Measurements from ENCODE around the gene CHST9. TPM values are rescaled to one million over a fixed set of nuclear protein-coding genes. Genes with fewer than 3 reads are reported as not detected.
"Not testable (repeated sequence)": the region's sequence is repeated elsewhere in the genome, so short reads cannot be mapped to it uniquely, and the experiment has no call there.

CHST9 gene
- total and polyA plus RNA-seq, 10 donors, result 0.87 to 23.9 (median 8.4) TPM

- peaks cover 0 to 1% (median 0%) of the 10 kb centered on the region in 8 donors for H3K9me3 ChIP-seq
- WGBS, 5 donors, result 63 to 73% (median 67%) methylated on average over 2 of the region's 2 CpGs
- no peaks in the 10 kb centered on the region for H3K36me3 ChIP-seq
- intact Hi-C loops (cut with DNase I; ENCODE audit: low total_unique reads), result no loop called here
- no peaks in the 10 kb centered on the region for H3K4me1 ChIP-seq
- DNase-seq, result no peak
- H3K4me3 ChIP-seq, result no peak overlapping the region
- H3K27me3 ChIP-seq (replicated peaks in 1 of 7), result no peaks in the 10 kb centered on the region
- no peak overlapping the region for H3K27ac ChIP-seq
- TF ChIP-seq POLR2AphosphoS5 (IDR thresholded peaks at IDR 0.05), result no peak
- no peak for TF ChIP-seq CTCF (IDR thresholded peaks at IDR 0.05 in 8 of 11, conservative IDR thresholded peaks at IDR 0.05 in 3 of 11)
- TF ChIP-seq POLR2A (IDR thresholded peaks at IDR 0.05), result no peak
These were observed 9.9 kb downstream of the CHST9 start for GRCh38 chr18:27175245-27175644.

- no peak overlapping the region for H3K27ac ChIP-seq
- no peak overlapping the region for H3K4me3 ChIP-seq
- TF ChIP-seq CTCF (IDR thresholded peaks at IDR 0.05 in 8 of 11, conservative IDR thresholded peaks at IDR 0.05 in 3 of 11), result no peak
- no peak for TF ChIP-seq POLR2A (IDR thresholded peaks at IDR 0.05)
- TF ChIP-seq POLR2AphosphoS5 (IDR thresholded peaks at IDR 0.05), result no peak
- H3K27me3 ChIP-seq (replicated peaks in 1 of 7), result no peaks in the 10 kb centered on the region
- DNase-seq, result no peak
- H3K36me3 ChIP-seq, result no peaks in the 10 kb centered on the region
- WGBS, 5 donors, result 55 to 84% (median 68%) methylated on average over 1 of the region's 1 CpG
- no peaks in the 10 kb centered on the region for H3K4me1 ChIP-seq
- H3K9me3 ChIP-seq, result peaks cover 0 to 6% (median 0%) of the 10 kb centered on the region in 8 donors
- intact Hi-C loops (cut with DNase I; ENCODE audit: low total_unique reads), result no loop called here
These were observed 13.1 kb downstream of the CHST9 start for GRCh38 chr18:27171993-27172392.

GRCh38 chr18:27165412-27165811 lies 19.7 kb downstream of the CHST9 start:
- TF ChIP-seq CTCF (IDR thresholded peaks at IDR 0.05 in 8 of 11, conservative IDR thresholded peaks at IDR 0.05 in 3 of 11) (no peak), POLR2AphosphoS5 (IDR thresholded peaks at IDR 0.05) (no peak), POLR2A (IDR thresholded peaks at IDR 0.05) (no peak)
- DNase-seq, result no peak
- H3K4me3 ChIP-seq, result no peak overlapping the region
- intact Hi-C loops (cut with DNase I; ENCODE audit: low total_unique reads), result no loop called here
- H3K27ac ChIP-seq, result no peak overlapping the region
- 75 to 97% (median 83%) methylated on average over 1 of the region's 1 CpG for WGBS, 5 donors
- no peaks in the 10 kb centered on the region for H3K36me3 ChIP-seq
- H3K9me3 ChIP-seq, result peaks cover 0 to 7% (median 2%) of the 10 kb centered on the region in 8 donors
- no peaks in the 10 kb centered on the region for H3K4me1 ChIP-seq
- no peaks in the 10 kb centered on the region for H3K27me3 ChIP-seq (replicated peaks in 1 of 7)

GRCh38 chr18:27164905-27165304 lies 20.2 kb downstream of the CHST9 start:
- Histone ChIP-seq H3K4me3 (no peak overlapping the region), H3K9me3 (peaks cover 0 to 6% (median under 1%) of the 10 kb centered on the region in 8 donors), H3K4me1 (no peaks in the 10 kb centered on the region), H3K27me3 (replicated peaks in 1 of 7) (no peaks in the 10 kb centered on the region), H3K27ac (no peak overlapping the region), H3K36me3 (no peaks in the 10 kb centered on the region)
- DNase-seq, result no peak
- TF ChIP-seq CTCF (IDR thresholded peaks at IDR 0.05 in 8 of 11, conservative IDR thresholded peaks at IDR 0.05 in 3 of 11) (no peak), POLR2AphosphoS5 (IDR thresholded peaks at IDR 0.05) (no peak), POLR2A (IDR thresholded peaks at IDR 0.05) (no peak)
- intact Hi-C loops (cut with DNase I; ENCODE audit: low total_unique reads), result no loop called here
- WGBS, 5 donors, result 67 to 81% (median 73%) methylated on average over 3 of the region's 3 CpGs

GRCh38 chr18:27163197-27163716 lies 21.9 kb downstream of the CHST9 start:
- H3K27ac ChIP-seq; intact Hi-C loops (cut with DNase I; ENCODE audit: low total_unique reads); H3K4me3 ChIP-seq; H3K9me3 ChIP-seq; H3K36me3 ChIP-seq; H3K27me3 ChIP-seq (replicated peaks in 1 of 7); H3K4me1 ChIP-seq: not testable (repeated sequence)
- DNase-seq, result peak; percentile 35
- 85 to 96% (median 91%) methylated on average over 9 to 12 of the region's 12 CpGs for WGBS, 5 donors

GRCh38 chr18:27149240-27149639 lies 35.9 kb downstream of the CHST9 start:
- intact Hi-C loops (cut with DNase I; ENCODE audit: low total_unique reads); DNase-seq: not testable (repeated sequence)
- 31 to 65% (median 62%) methylated on average over 5 of the region's 5 CpGs for WGBS, 5 donors

More at GRCh38 chr18:27149240-27149639, 35.9 kb downstream of the CHST9 start:
- not testable (repeated sequence) for H3K27ac ChIP-seq; H3K36me3 ChIP-seq; H3K4me1 ChIP-seq; H3K27me3 ChIP-seq (replicated peaks in 1 of 7); H3K4me3 ChIP-seq
- peaks cover 0 to 36% (median 13%) of the 10 kb centered on the region in 8 donors for H3K9me3 ChIP-seq
